GM18873 (cell line): ENCODE measurements around the gene DLG5.
A peak's percentile ranks its signal among the peaks of the same experiment; 100 is the strongest.

Experiments
- ATAC-seq: cut with Tn5 transposase; IDR thresholded peaks from one replicate; pipeline ENCODE4 v1.9.1; 2021; ENCODE audit warnings: mild to moderate bottlenecking, moderate library complexity, moderate number of reproducible peaks; ENCODE audit not compliant: unreplicated experiment, low FRiP score

DLG5 gene

DNA sequence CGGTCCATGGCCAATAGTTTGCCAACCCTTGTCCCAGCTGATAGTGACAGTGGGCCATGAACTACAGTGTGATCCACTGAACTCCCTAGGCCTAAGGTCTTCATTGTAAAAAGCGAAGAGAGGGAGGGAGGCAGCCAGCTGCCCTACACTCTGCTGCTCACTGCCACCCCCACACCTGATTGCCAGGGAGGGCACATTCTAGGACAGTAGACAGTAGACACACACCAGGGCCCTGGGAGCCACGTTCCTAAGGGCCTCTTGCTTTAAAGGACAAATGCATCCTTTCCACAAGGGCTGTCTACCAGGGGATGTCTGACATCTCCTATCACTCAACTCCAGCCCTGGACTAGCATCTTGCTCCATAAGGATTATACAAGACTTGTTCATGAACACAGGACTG is 122.2 kb downstream of the DLG5 start:
- no peak for ATAC-seq

GRCh38 chr10:77801474-77802161 is 124.9 kb downstream of the DLG5 start:
- peak; percentile 84 for ATAC-seq

DNA sequence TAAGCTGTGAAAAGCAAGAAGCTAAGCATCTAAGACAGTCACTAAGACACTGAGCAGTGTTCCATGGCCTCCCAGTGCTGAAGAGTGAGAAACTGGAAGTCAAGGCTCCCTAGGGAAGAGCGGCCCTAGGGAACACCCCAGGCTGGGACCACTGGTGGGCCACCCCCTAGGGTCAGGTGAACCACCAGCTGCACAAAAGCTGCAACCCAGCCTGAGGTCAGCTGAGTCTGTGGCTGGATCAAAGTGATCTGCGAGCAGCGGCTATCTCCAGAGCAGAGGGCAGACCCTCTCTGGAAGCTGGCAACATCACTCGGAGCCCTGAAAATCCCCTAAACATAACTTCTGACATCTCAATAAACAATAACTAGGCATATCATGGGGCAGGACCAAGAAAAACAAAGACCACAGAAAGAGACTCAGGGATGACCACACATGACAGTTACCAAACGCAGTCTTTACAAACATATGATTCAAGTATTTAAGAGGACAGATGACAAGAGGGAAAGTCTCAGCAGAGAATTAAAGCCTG is 125.8 kb downstream of the DLG5 start:
- ATAC-seq: no peak

- ATAC-seq: no peak
These were observed 126.2 kb downstream of the DLG5 start for GRCh38 chr10:77800320-77800719.

- ATAC-seq: no peak
These were observed 127.2 kb downstream of the DLG5 start for GRCh38 chr10:77799352-77799751.

DNA sequence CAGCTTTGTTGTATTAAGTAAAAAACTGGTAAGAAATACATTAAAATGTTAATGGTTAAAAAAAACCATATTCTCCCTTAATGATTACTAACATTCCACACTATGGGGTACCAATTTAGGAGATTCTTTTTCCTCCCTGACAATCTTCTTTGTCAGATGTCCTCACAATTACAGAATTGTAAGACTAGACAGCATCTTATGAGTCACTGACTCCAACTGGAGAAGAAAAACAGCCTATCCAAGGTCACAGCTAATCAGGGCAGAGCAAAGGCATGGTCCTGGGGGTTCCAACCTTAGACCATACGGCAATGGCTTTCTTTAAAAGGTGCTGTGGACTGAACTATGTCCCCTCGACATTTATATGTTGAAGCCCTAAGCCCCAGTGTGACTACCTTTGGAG is 127.6 kb downstream of the DLG5 start:
- no peak for ATAC-seq

DNA sequence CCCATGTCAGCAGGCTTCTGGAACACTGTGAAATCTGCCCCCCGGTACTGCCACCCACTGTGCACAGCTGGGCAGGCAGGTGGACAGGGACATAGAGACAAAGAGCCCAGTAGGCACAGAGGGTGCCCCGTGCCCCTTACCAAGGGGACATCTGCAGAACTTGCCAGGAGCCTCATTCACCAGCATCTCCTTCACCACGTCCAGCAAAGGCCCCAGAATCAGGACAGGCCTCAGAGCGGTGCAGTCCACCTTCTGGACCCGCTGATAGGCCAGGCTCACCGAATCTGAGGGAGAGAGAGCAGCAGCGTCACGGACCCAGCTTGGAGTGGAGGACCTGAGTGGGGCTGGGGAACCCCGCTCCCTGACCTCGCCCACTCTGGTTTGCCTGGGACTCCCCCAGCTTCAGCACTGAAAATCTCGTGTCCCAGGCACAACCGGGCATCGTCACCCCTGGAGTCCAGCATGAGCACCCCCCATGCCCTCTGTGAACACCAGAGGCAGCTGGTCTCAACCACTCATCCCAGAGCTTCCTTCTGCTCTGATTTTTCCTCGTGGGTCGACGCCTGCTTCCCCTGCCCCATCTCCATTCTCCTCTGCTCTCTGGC is 130.1 kb downstream of the DLG5 start:
- no peak for ATAC-seq

DNA sequence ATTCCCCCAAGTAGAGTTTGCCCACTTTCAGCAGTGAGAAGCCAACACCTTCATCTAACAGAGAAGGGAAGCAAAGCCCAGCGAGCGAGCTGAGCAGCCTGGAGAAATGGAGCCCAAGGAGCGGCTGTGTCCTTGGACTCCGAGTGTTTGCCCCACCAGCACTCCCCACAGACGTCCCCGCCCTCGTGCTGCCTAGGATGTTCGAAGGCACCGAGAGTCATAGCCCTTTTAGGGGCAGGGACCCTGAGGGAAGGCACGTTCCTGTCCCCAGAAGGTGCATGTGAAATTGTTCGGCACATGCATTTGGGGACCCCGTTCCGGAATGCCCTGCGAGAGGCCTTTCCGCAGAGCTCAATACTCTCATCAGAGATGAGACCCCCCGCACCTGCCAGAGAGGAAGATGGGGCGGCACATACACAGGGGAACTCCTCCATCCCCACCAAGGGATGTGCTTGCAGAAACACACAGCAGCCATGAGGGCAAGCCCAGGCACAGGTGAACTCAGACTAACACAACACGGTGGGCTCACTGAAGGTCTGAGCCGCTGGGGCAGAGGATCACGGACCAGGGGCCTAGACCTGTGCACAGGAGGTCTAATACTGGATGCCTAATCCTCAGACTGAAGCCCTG is 131.0 kb downstream of the DLG5 start:
- ATAC-seq: no peak

DNA sequence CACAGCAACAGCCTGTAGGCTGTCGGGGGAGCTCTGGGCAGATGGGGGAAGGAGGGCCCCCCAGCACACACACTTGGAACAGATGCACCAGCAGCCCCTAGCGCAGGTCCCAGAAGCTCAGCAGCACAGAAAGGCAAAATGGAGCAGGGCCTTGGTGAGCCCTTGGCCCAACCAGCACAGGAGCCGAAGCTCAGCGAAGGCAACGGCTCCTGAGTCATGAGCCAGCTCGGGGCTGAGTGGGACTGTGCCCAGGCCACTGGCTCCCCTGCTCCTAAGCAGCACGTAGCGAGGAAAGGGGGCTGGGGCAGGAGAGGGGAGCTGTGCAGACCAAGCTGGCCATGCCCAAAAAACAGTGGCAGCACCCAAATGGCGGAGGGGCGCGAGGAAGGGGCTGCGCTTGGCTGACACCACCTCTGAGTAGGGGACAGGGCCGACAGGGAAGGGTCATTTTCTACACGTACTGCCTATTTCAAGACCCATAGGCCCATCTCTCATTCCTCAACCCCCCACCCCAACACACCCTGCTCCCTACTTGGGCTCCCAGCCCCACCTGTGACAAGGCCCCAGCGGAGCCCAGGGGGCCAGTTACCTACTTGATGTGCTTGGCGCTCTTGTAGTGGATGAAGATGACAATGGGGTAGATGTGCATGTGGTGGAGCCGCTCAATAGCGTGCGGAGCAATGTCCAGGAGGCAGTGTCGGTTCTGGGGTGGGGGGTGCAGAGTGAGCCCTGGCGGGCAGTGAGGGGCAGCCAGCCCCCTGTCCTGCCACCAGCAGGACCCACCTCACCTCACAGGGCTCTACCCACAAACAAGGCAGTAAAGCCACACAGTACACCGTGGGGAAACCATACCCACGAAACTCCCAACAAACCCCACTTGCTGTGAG is 132.1 kb downstream of the DLG5 start:
- no peak for ATAC-seq

- ATAC-seq: no peak
These were observed 132.7 kb downstream of the DLG5 start for GRCh38 chr10:77793831-77794230.

- no peak for ATAC-seq
These were observed 134.4 kb downstream of the DLG5 start for GRCh38 chr10:77792155-77792554.

DNA sequence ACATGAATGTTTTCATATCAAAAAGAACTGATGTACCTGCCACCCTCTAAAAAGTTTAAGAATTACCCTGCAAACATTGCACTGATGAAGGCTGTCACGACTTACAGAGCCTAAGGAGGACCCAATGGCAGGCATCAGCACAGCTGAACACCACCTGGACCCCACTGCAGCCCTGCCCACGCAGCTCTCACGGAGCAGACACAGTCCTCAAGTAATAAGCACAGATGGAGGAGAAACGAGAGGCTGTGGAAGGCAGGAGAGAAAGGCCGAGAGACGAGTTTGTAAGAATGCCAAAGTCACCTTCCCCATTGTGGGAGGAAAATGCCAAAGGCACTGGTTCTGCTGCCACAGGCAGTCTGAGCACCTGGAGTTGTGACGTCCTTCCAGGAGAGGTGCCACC is 135.0 kb downstream of the DLG5 start:
- ATAC-seq: no peak

DNA sequence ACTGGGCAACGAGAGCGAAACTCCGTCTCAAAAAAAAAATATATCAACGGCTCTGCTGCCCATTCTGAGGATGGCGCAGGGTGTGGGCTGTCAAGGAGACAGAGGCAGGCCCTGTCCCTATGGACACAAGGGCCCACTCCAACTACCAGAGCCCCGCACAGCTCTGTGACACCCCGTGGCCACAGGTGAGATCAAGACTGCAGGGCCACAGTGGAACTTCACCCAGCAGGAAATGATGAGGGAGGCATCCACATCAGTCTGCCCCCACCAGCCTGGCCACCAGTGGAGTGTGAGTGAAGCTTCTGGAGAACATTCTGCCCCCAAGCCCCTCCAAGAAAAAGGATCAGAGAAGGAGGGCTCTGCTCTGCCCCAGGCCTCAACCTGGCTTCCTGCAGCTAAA is 136.7 kb downstream of the DLG5 start:
- ATAC-seq: no peak

GRCh38 chr10:77789016-77789415 is 137.5 kb downstream of the DLG5 start:
- ATAC-seq: no peak

DNA sequence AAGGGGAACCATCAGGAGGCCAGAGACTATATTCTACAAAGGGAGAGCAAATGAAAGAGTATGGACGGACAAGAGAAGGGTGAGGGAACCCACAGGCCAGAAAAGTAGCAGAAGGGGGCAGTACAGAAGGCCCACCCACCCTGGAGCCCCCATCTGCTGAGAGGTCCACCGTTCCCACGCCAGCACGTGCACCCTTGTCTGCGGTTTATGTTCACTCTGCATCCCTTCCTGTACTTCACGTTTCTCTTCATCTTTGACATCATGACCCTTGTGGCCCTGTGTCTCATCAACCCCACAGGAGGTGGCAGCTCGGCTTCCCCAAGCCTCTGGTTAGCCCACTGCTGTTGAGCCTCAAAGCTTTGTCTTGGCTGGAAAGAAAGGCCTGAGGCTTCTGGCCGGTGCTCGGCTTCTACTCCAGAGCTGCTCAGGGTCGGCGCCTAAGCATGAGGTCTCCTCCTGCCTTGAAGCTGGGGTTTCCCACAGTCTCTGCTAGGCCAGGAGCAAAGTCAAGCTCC is 138.0 kb downstream of the DLG5 start:
- no peak for ATAC-seq

- ATAC-seq: no peak
These were observed 139.1 kb downstream of the DLG5 start for GRCh38 chr10:77787440-77787839.

GRCh38 chr10:77784856-77785255 is 141.7 kb downstream of the DLG5 start:
- no peak for ATAC-seq

GRCh38 chr10:77782328-77783061 is 144.1 kb downstream of the DLG5 start:
- no peak for ATAC-seq

DNA sequence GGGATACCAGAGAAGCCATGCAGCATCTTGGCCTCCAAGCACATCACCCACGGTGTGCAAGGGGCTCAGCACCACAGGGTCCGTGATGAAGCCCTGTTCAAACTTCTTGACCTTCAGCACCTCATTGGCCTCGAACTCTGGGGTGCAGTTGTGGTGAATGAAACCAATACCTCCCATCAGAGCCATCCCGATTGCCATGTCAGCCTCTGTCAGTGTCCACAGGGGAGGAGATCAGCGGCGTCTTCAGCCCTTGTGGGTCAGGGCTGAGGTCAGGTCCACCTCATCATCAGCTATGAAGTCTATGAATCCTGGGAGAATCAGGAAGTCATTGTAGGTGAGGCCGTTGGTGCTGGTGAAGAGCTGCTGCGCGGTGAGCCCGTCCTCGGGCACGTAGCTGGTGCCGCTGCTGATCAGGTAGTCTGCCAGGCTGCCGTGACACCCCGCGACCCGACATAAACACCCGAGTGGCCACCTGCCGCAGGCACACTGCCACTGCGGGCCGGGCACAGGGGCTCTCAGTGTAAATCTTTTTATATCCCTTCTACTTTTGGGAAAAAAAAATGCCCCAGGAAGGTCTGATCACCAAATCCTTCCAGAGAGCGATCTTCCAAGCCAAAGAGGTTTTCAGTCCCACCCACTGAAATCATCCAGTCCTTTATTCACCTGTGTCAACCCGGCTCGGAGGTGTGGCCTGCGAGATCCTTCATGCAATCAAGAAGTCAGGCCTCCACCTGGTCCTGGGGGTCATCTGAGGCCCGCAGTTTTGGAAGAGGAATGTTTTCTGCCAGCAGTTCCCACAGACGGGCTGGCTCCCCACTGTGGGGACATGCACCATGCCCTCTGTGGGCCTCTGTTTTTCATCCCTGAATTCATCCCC is 144.9 kb downstream of the DLG5 start:
- ATAC-seq: no peak
